Omental fat pad (tissue), 4 donors: ENCODE results near the gene WDR35. TPM values are rescaled to one million over a fixed set of nuclear protein-coding genes. Genes with fewer than 3 reads are reported as not detected.

Experiments
- ATAC-seq: fragments of 150-250 bp; one replicate; pipeline ENCODE4 v1.9.1; 2016; ENCODE audit warnings: mild to moderate bottlenecking, moderate library complexity; ENCODE audit not compliant: low FRiP score
- DNase-seq: peaks from one replicate; pipeline ENCODE4 v3.0.0-alpha.2; 2019; ENCODE audit warnings: low spot score
- CTCF ChIP-seq, 3 donors: fragments of 450-650 bp; IDR thresholded peaks; one replicate each; pipeline ENCODE4 v1.5.1; 2016 to 2017; ENCODE audit warnings: antibody characterized with exemption in 3 of 3, mild to moderate bottlenecking in 3 of 3, moderate library complexity in 2 of 3
- total RNA-seq, 4 donors: library from RNA; depleted of rRNA; stranded (reverse); fragments of >200 nt; gene quantifications; one replicate each; pipeline ENCODE4 v1.1.0, GENCODE V29; 2016

The WDR35 gene
- total RNA-seq, 4 donors from 2014 or later, result 6.8 to 10.6 (median 8.1) TPM

DNA sequence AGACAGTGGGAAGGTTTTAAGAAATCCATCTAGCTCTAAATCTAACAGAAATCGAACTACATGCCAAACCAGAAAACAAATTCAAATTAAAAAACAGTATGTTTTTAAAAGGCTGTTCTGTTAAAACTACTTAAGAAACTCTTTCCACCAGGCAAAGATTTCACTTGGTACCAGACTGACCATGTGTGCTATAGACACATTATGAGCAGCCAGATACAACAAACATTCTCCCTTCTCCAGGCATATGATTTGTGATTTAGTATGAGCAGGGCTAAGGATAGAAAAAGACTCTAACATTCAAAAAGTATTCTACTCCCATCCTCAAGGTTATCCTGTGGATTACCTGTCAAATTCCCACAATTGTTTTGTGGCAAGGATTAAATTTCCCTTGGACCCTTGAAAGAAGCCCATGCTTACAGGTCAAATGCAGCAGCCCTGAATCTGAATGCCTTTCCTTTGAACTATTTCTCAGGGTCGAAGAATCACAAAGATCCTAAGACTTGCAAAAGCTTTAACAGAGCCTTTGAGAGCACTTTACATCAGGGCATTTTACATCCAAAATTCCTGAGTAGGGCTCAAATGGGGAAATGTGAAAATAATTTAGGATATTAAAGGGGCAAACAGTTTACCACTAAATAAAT is 45.6 kb downstream of the WDR35 start:
- no peak for ATAC-seq

GRCh38 chr2:19943189-19943588 is 46.7 kb downstream of the WDR35 start:
- ATAC-seq, result no peak
- TF ChIP-seq CTCF (IDR thresholded peaks at IDR 0.05), result no peak
- DNase-seq, result no peak

More for the DNA sequence above, 45.6 kb downstream of the WDR35 start:
- no peak for TF ChIP-seq CTCF (IDR thresholded peaks at IDR 0.05)
- no peak for DNase-seq

GRCh38 chr2:19942199-19942598 is 47.7 kb downstream of the WDR35 start:
- TF ChIP-seq CTCF (IDR thresholded peaks at IDR 0.05), result no peak
- ATAC-seq (no peak), DNase-seq (no peak)

DNA sequence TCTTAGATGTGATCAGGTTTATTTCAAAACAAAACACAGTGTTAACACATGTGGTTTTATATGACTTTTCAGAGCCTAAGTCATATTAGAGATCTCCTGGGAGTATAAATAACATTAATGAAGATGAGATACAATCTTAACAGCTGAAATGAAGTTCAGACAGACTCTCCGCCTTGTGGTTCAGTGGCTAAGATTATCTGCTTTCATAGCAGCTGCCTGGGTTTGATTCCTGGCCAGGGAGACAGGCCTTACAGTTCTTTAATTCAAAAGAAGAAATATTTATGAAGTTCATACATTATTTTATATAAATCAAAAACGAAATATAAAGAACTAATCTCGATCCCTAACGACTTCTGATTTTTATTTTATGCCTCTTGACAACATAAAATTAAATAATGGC is 52.9 kb downstream of the WDR35 start:
- ATAC-seq (no peak), DNase-seq (no peak)
- no peak for TF ChIP-seq CTCF (IDR thresholded peaks at IDR 0.05)

GRCh38 chr2:19936203-19936602 is 53.7 kb downstream of the WDR35 start:
- DNase-seq (no peak), ATAC-seq (no peak)
- no peak for TF ChIP-seq CTCF (IDR thresholded peaks at IDR 0.05)

- ATAC-seq (no peak), DNase-seq (no peak)
- no peak for TF ChIP-seq CTCF (IDR thresholded peaks at IDR 0.05)
These were observed 56.4 kb downstream of the WDR35 start for GRCh38 chr2:19933351-19933981.

DNA sequence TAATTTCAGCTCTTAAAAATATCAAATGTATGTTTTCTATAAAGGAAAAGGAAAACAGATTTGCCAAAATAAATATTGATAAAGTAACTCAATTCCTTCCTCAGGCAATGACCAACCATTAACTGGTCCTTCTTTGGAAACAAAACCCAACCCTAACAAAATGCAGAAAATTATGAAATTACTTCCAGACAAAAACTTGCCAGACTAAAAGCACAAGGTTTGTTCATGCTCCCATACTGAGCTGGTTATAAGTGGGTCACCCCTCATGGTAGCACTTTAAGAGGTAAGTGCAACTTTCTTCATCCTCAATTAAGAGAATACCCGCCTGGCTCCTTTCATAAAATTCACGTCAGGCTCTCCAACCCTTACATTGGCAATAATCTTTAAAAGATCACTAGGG is 57.0 kb downstream of the WDR35 start:
- TF ChIP-seq CTCF (IDR thresholded peaks at IDR 0.05), result no peak
- ATAC-seq, result no peak
- DNase-seq, result no peak
